Natural killer cell treated with Interleukin-12 subunit alpha and Interleukin-12 subunit beta and Interleukin-15 and Interleukin-18, amount 100 ng/mL, for 72 hours (primary cell): ENCODE results near the gene TMEM11. TPM values are rescaled to one million over a fixed set of nuclear protein-coding genes. Genes with fewer than 3 reads are reported as not detected.

ENCODE experiments used
- ATAC-seq, 2 donors: fragments of 150-1000 bp; cut with Tn5 transposase in 1 of 2; sonication (Bioruptor Pico), chemical (Tn5 transposase) in 1 of 2; 2 replicates each; pipeline ENCODE4 v1.10.0; 2021
- DNase-seq: peaks from one replicate; pipeline ENCODE4 v3.0.0; 2022; ENCODE audit warnings: low spot score
- H3K27ac Mint-ChIP-seq, 2 donors: 1 replicate in 1 of 2; 2 replicates in 1 of 2; pipeline ENCODE4 v1.8.0; 2022; ENCODE audit warnings: mixed read lengths in 2 of 2, mild to moderate bottlenecking in 1 of 2, moderate library complexity in 1 of 2
- H3K27me3 Mint-ChIP-seq, 2 donors: 1 replicate in 1 of 2; 2 replicates in 1 of 2; pipeline ENCODE4 v1.8.0; 2022; ENCODE audit warnings: mixed read lengths in 2 of 2
- H3K36me3 Mint-ChIP-seq: one replicate; pipeline ENCODE4 v1.8.0; 2022; ENCODE audit warnings: mixed read lengths
- H3K4me1 Mint-ChIP-seq, 2 donors: 1 replicate in 1 of 2; 2 replicates in 1 of 2; pipeline ENCODE4 v1.8.0; 2022; ENCODE audit warnings: low read depth in 2 of 2, mixed read lengths in 2 of 2, mild to moderate bottlenecking in 1 of 2
- H3K4me3 Mint-ChIP-seq: one replicate; pipeline ENCODE4 v1.8.0; 2022; ENCODE audit warnings: mixed read lengths
- H3K9me3 Mint-ChIP-seq: 2 replicates; pipeline ENCODE4 v1.8.0; 2022; ENCODE audit warnings: mixed read lengths
- total RNA-seq, 2 donors: library from RNA; stranded (reverse); gene quantifications; one replicate each; pipeline ENCODE4 v1.2.3, GENCODE V29; 2022

The TMEM11 gene, protein sequence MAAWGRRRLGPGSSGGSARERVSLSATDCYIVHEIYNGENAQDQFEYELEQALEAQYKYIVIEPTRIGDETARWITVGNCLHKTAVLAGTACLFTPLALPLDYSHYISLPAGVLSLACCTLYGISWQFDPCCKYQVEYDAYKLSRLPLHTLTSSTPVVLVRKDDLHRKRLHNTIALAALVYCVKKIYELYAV
- total RNA-seq = 10 to 100 TPM; 23.9 to 30.7 TPM

DNA sequence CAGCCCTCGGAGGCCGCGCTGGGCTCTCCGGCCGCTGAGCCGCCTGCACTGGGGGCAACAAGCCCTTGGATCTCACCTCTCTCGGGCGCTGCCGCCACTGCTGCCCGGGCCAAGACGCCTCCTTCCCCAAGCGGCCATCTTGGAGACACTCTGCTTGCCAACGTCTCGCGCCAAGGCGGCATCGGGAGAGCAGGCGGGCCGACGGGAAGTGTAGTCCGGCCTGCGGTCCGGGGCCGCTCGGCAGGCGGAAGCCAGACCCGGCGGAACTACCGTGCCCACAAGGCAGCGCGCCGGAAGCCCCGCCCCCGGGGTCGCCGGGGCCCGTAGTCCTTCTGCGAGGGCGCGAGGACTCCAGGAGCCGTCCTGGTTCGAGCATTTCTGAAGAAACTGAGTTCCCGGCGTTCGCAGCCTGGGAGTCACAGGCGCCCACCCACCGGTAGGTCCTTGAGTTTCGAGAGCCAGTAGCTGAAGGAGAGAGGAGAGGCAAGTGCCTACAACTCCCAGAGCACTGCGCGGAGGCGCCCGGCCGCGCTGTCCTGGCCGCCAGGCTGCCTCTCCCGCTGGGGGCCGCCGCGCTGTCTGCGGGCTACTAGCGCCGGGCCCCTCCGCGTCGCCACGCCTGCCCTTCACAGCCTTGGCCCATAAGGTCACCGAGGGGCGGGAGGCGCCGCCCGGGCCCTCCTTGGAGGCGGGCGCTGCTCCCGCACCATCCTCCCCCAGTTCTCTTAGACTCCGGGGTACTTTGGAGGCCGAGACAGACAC is at the start of gene TMEM11:
TSS of gene TMEM11 (minus strand) at position 147 of the 762 bp plus-strand sequence. CDS start at position 138, 9 bp downstream.
- Mint-ChIP-seq H3K27me3 (no peaks in the 10 kb centered on the region), H3K36me3 (peaks cover 5% of the 10 kb centered on the region), H3K4me3 (peak within 1 kb of the TSS; percentile 95), H3K9me3 (no peaks in the 10 kb centered on the region), H3K27ac (peak within 1 kb of the TSS; percentile 85 to 89), H3K4me1 (peaks cover 41 to 42% of the 10 kb centered on the region in 2 donors)
- DNase-seq (peak; percentile 98), ATAC-seq (peak; percentile 95 to 97)

GRCh38 chr17:21263376-21263775 is 49.4 kb upstream of the TMEM11 start:
- Mint-ChIP-seq H3K4me3 (no peak overlapping the region), H3K27me3 (no peaks in the 10 kb centered on the region), H3K36me3 (no peaks in the 10 kb centered on the region), H3K9me3 (no peaks in the 10 kb centered on the region), H3K4me1 (peaks cover 8 to 25% of the 10 kb centered on the region in 2 donors), H3K27ac (no peak overlapping the region)
- ATAC-seq (peak; percentile 65 to 72), DNase-seq (no peak)

DNA sequence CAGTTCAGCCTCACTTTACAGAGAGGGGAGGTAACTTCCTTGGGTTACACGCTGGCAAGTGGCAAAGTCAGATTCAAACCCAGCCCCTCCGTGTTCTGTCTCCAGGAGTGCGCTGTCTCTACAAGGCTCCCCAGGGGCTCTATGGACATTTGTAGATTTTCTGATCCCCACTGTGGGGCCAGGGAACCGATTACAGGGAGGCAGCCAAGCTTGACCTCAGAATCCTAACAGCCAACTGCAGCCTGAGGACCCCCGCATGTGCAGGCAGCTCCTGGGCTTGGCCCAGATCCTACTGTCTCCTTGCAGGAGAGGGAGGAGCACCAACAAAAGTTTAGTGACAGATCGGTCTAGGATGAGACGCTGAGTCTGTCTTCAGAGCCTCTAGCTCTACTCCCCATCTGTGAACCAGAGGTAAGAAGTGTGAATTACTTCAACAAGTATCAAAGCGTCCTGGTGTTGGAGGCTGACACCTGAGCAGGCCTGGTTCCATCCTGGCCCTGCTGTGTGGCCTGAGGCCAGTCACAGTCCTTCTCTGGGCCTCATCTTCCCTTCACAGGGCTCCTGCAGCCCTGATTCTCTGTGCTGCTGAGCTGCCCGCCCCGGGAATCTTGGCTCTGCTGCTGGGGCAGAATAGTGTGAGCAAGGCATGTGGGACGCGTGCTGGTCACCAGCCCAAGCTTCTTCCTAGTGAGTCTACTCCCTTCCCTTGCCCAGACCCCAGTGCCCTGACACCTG is 48.5 kb upstream of the TMEM11 start:
- Mint-ChIP-seq H3K27ac (no peak overlapping the region), H3K4me3 (no peak overlapping the region), H3K27me3 (no peaks in the 10 kb centered on the region), H3K36me3 (no peaks in the 10 kb centered on the region), H3K4me1 (peaks cover 7 to 16% of the 10 kb centered on the region in 2 donors), H3K9me3 (no peaks in the 10 kb centered on the region)
- DNase-seq (no peak), ATAC-seq (no peak)

DNA sequence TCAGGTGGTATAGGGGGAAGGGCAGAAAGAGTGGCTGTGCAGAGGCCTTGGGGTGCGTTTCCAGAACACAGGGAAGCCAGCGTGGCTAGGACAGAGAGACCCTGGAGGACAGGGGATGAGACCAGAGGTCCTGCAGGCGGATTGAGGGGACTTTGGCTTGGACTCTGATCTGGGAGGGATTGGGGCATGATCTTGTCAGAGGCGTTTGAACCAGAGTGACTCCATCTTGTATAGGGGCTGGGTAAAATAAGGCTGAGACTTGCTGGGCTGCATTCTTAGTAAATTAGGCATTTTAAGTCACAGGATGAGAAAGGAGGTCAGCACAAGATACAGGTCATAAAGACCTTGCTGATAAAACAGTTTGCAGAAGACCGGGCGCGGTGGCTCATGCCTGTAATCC is 44.6 kb upstream of the TMEM11 start:
- Mint-ChIP-seq H3K4me1 (peaks cover 6% of the 10 kb centered on the region in 2 donors), H3K4me3 (no peak overlapping the region), H3K9me3 (no peaks in the 10 kb centered on the region), H3K27me3 (no peaks in the 10 kb centered on the region), H3K36me3 (no peaks in the 10 kb centered on the region), H3K27ac (no peak overlapping the region)
- ATAC-seq = no peak
- DNase-seq = no peak

- Mint-ChIP-seq H3K9me3 (no peaks in the 10 kb centered on the region), H3K27ac (peak overlapping the region in 1 of 2 donors; percentile 80), H3K4me3 (peak overlapping the region; percentile 87)
These were observed 39.9 kb upstream of the TMEM11 start for GRCh38 chr17:21253646-21254441.

DNA sequence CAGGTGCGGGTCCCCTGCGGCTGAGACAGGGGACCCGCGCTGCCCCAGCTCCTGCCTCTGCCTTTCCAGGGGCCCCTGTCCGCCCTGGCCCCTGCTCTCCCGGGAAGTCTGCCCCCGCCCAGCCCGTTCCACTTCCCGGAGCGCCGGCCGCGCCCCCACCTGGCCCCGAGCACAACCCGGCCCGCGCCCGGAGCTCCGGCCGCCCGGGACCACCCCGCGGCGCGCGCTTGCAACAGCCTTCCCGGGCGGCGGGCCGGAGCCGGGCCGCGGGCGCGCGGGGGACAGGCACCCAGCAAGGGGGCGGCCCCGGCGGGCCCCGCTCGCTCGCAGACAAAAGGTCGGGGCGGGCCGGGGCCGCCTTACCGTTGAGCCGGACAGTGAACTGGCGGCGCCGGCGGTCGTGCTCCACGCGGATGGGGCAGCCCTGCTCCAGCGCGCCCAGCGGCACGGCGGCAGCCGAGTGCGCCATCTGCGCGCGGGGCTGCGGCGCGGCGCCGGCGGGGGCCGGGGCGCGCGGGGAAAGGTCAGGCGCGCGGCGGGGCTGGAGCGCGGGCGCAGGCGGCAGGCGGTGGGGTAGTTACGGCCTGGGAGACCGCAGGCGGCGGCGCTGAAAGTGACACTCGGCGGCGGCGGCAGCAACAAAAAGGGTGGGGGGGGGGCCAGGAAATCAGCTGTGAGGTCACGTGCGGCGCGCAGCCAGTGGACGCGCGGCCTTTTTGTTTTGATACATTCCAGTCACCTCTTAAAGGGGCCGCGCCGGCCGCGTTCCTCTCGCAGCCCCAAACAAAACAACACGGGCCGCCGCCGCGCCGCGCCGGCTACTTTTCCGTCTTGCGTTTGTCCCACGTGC is 39.1 kb upstream of the TMEM11 start, which contains the start of gene NATD1:
TSS of gene NATD1 (minus strand) at position 615 of the 850 bp plus-strand sequence. CDS start at position 469, 146 bp downstream.
- peak within 1 kb of the TSS; percentile 87 for H3K4me3 Mint-ChIP-seq
- no peaks in the 10 kb centered on the region for H3K27me3 Mint-ChIP-seq
- no peaks in the 10 kb centered on the region for H3K36me3 Mint-ChIP-seq
- peaks cover 10 to 15% of the 10 kb centered on the region in 2 donors for H3K4me1 Mint-ChIP-seq
- H3K27ac Mint-ChIP-seq = peak within 1 kb of the TSS in 1 of 2 donors; percentile 80
- DNase-seq (peak; percentile 85), ATAC-seq (peak; percentile 88 to 89)
- H3K9me3 Mint-ChIP-seq = no peaks in the 10 kb centered on the region

More at GRCh38 chr17:21253646-21254441, 39.9 kb upstream of the TMEM11 start:
- Mint-ChIP-seq H3K4me1 (peaks cover 10 to 15% of the 10 kb centered on the region in 2 donors), H3K36me3 (no peaks in the 10 kb centered on the region), H3K27me3 (no peaks in the 10 kb centered on the region)
- DNase-seq (no peak), ATAC-seq (peak in 1 of 2 donors; percentile 3)

GRCh38 chr17:21252289-21252795 is 38.4 kb upstream of the TMEM11 start:
- Mint-ChIP-seq H3K4me1 (peaks cover 10 to 15% of the 10 kb centered on the region in 2 donors), H3K9me3 (no peaks in the 10 kb centered on the region), H3K4me3 (peak overlapping the region; percentile 81), H3K27ac (peak overlapping the region in 1 of 2 donors; percentile 60), H3K27me3 (no peaks in the 10 kb centered on the region), H3K36me3 (no peaks in the 10 kb centered on the region)
- DNase-seq (no peak), ATAC-seq (no peak)

DNA sequence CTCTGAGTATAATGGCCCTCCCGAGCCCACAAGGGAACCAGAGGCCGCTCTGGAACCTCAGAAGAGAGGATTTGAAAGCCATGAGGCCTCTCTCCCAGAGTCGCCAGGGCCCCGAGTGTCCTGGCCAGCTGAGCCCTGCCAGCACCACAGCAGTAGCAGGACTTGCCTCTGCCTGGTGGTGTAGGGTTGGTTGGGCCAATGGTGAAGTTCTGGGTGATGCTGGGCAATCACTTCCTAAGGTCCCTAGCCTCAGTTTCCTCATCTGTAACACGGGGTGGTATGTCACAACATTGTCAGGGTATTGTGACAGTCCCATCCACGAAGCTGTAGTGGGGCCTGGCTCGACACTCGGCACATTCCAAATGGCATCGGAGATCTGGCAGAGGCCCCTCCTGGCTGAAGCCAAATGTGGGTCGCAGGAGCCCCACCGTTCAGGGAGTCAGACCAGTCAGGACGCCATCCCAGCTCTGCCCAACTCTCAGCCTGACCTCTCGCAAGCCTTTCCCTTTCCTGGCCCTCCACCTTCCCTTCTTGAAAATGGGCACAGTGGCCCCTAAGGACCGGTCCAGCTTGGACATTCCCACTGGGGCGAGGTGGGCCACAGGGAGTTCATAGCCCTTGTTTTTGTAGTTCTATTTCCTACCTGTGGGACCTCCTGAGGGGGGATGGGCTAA is 37.5 kb upstream of the TMEM11 start:
- H3K27ac Mint-ChIP-seq = no peak overlapping the region
- H3K9me3 Mint-ChIP-seq = no peaks in the 10 kb centered on the region
- H3K4me3 Mint-ChIP-seq = peak overlapping the region; percentile 81
- ATAC-seq = no peak
- DNase-seq = no peak
- H3K4me1 Mint-ChIP-seq = peaks cover 10 to 15% of the 10 kb centered on the region in 2 donors
- no peaks in the 10 kb centered on the region for H3K27me3 Mint-ChIP-seq
- no peaks in the 10 kb centered on the region for H3K36me3 Mint-ChIP-seq

- ATAC-seq = no peak
- H3K36me3 Mint-ChIP-seq = no peaks in the 10 kb centered on the region
- DNase-seq = no peak
- H3K27ac Mint-ChIP-seq = no peak overlapping the region
- no peaks in the 10 kb centered on the region for H3K9me3 Mint-ChIP-seq
- peaks cover 10 to 15% of the 10 kb centered on the region in 2 donors for H3K4me1 Mint-ChIP-seq
- H3K27me3 Mint-ChIP-seq = no peaks in the 10 kb centered on the region
- no peak overlapping the region for H3K4me3 Mint-ChIP-seq
These were observed 36.9 kb upstream of the TMEM11 start for GRCh38 chr17:21250854-21251253.

DNA sequence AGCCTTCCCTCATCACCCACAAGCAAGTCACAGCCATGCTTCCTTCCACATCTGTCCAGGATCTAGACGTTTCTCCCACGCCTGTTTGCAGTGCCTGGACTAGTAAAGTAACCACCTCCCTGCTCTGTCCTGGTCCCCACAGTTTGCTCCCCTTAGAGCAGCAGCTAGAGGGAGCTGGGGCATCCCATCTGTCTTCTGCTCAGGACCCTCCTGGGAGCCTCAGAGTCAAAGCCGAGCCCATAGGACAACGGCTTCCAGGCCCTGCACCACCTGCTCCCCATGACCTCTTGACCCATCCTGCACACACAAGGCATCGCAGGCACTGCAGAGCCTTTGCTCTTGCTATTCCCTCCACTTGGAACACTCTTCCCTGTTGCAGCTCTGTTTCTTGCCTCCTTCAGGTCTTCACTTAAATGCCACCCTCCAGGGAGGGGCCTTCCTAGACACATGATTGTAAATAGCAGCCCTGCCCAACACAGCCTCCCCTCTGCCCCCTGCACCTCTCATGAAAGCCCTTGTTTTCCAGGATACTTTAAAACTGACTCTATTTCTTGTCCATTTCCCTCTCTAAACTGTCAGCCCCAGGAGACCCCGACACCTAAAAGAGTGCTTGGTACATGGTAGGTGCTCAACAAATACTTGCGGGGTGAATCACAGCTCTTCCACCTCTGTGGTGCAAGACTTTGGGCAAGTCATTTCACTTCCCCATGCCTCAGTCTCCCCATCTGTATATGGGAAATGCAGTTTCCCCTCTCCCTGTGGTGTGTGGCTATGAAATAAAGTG is 36.2 kb upstream of the TMEM11 start:
- Mint-ChIP-seq H3K27ac (no peak overlapping the region), H3K9me3 (no peaks in the 10 kb centered on the region), H3K27me3 (no peaks in the 10 kb centered on the region), H3K36me3 (no peaks in the 10 kb centered on the region), H3K4me1 (peaks cover 10 to 15% of the 10 kb centered on the region in 2 donors), H3K4me3 (no peak overlapping the region)
- ATAC-seq = no peak
- no peak for DNase-seq

DNA sequence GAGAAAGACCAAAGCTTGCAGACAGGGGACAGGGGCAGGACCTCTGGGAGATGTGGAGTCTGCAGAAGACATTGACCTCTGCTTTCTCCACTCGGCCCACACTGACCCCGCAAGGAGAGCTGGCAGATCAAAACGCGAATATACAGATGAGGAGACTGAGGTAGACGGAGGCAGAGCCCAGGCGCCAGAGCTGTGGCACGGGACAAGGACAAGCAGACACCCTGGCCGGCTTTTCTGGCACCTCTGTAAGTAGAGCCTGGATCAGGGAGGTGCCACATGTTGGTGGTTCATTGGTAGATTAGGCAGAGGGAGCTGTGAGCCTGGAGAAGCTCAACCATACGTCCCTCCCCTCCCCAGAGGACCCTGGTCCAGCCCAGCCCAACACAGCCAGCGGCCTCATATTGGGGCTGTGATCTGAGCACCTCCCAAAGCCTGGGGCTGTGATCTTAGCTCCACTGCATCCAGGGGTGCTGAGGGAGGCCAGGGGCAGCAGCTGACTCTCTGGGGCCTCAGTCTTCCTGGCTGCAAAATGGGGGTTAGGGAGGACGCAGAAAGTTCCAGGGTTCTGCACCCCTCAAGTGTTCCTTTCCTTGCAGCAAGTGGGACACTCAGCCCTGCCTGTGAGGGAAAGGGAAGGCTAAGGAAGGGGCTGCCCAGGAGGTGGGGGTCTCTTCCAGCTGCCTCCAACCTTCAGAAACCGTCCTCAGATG is 35.3 kb upstream of the TMEM11 start:
- Mint-ChIP-seq H3K9me3 (no peaks in the 10 kb centered on the region), H3K4me3 (no peak overlapping the region), H3K27me3 (no peaks in the 10 kb centered on the region), H3K36me3 (no peaks in the 10 kb centered on the region), H3K4me1 (peaks cover 10 to 15% of the 10 kb centered on the region in 2 donors), H3K27ac (no peak overlapping the region)
- ATAC-seq (no peak), DNase-seq (no peak)
